GM19438 (cell line): Measurements from ENCODE around the gene VTI1A.
A peak's percentile ranks its signal among the peaks of the same experiment; 100 is the strongest.

Source experiments
- ATAC-seq: cut with Tn5 transposase; IDR thresholded peaks from one replicate; pipeline ENCODE4 v1.9.1; 2021; ENCODE audit warnings: low read depth; ENCODE audit not compliant: unreplicated experiment

The VTI1A gene

DNA sequence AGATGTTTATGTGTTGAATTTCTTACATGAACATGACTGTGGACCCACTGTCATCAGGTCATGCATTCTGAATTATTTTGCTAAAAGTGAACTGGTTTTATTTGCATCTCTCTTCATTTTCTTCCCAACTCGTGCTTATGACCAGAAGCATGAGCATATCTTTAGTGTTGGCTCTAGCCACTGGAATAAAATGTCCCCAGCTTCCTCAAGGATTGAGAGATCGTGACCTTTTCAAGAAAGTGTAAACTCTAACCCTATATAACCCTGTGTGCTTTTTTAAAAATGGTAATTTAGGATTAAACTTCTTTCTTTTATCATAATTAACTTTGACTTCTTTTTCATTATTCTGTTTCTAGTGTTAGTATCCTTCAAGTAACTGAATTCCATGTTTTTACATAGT is 55.5 kb downstream of the VTI1A start:
- no peak for ATAC-seq

GRCh38 chr10:112503643-112504042 is 56.6 kb downstream of the VTI1A start:
- ATAC-seq, result no peak

GRCh38 chr10:112507046-112507445 is 60.0 kb downstream of the VTI1A start:
- no peak for ATAC-seq

DNA sequence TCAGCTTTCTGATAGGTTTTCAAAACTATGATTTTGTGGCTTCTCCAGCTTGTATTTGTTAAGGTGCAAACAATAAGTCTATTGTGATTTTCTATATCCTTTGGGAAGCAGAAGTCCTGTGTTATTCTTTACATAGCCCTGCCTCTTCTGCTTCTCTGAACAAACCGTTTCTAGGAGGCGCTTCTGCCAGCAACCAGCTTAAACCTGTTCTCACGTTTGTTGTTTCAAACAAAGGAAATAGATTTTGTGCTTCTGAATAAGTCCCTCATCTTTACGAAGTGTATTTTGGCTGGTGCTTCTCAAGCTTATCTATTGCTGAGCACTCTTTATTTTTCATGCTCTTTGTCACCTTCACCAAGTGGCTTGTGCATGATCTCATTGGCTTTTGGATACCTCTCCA is 61.0 kb downstream of the VTI1A start:
- ATAC-seq, result no peak

DNA sequence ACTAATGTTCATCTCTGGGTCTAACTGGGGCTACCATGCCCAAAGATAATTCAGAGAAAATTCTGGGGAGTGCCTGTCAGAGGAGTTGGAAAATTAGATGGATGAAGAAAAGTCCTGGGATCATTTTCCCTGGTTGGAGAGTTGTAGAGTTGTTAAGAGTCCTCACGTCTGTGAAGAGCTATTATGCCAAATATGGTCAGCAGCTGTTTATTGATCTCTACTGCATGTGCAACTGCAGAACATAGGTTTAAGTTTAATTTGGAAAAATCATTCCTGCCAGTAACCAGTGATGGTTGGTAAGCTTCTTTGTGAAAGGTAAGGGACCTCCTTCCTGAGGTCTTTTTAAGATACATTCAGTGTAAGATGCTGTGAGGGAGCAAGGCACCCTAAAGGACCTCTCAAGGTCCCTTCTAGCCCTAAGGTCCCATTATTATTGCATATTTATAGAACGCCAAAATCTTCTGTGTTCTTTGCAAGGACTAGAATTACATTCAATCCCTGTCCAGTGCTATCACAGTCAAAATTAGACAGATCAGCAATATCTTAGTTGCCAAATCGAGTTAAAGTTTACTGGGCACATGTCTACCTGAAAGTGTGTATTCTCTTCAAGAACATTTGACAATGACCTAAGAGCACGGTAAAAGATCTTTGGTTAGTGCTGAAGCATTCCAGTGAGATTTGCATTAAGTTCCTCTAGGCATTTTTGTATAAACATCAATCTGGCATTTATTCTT is 62.7 kb downstream of the VTI1A start:
- ATAC-seq, result no peak

DNA sequence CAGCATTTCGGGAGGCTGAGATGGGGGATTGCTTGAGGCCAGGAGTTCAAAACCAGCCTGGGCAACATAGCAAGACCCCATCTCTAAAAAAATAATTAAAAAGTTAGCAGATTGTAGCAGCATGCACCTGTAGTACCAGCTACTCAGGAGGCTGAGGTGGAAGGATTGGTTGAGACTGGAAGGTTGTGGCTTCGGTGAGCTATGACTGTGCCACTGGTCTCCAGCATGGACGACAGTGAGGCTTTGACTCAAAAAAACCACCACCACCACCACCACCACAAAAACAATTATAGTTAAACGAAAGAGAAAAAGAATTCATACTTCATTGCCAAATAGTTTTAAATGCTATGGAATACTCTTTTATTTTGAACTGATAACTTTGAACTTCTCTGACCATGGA is 63.4 kb downstream of the VTI1A start:
- ATAC-seq, result no peak

DNA sequence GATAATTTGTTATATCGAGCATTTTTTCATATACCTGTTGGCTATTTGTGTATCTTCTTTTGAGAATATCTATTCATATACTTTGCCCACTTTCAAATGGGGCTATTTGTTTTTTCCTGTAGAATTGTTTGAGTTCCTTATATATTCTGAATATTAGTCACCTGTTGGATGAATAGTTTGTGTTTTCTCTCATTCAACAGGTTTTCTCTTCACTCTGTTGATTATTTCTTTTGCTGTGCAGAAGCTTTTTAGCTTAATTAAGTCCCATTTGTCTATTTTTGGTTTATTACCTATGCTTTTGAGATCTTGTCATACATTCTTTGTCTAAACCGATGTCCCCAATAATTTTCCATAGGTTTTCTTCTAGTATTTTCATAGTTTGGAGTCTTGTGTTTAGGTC is 65.3 kb downstream of the VTI1A start:
- ATAC-seq, result no peak

GRCh38 chr10:112515126-112515525 is 68.1 kb downstream of the VTI1A start:
- ATAC-seq, result no peak

DNA sequence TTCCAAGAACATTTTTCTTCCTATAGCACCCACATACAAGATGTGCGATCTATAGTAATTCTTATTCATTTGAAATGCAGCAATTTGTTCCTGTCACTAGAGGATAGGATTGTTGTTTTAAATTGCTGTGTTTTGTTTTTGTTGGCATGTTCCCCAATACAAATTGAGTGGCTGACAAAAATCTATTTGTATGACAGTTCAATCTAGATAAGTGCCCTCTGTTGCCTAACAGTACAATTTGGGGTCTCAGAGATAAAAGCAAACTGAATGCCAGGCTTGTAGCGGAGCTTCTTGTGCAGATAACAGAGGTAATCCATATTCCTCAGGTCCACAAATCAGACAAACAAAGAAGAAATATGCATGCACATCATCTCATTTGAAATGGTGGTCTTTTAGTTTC is 68.8 kb downstream of the VTI1A start:
- no peak for ATAC-seq

GRCh38 chr10:112517451-112517862 is 70.4 kb downstream of the VTI1A start:
- no peak for ATAC-seq

GRCh38 chr10:112519133-112519761 is 72.2 kb downstream of the VTI1A start:
- no peak for ATAC-seq

- no peak for ATAC-seq
These were observed 73.9 kb downstream of the VTI1A start for GRCh38 chr10:112520914-112521313.

- ATAC-seq, result no peak
These were observed 77.6 kb downstream of the VTI1A start for GRCh38 chr10:112524641-112525040.

DNA sequence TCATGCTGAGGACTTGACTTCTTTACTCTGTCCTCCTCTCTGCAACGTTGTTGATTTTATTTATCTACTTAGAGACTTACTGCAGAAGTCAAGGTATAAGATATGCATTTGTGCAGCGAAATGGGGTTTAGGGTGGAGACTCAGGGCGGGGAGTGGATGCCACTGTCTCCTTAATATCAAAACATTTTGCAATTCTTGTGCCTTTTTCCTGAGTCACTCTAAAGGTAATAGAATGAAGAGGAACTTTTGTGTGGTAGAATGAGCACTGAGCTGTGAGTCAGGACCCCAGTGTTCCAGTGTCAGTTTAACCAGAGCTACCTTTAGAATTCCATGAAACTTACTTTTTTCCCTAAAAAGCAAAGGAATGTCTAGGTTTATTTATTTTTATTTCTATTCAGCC is 78.2 kb downstream of the VTI1A start:
- no peak for ATAC-seq

DNA sequence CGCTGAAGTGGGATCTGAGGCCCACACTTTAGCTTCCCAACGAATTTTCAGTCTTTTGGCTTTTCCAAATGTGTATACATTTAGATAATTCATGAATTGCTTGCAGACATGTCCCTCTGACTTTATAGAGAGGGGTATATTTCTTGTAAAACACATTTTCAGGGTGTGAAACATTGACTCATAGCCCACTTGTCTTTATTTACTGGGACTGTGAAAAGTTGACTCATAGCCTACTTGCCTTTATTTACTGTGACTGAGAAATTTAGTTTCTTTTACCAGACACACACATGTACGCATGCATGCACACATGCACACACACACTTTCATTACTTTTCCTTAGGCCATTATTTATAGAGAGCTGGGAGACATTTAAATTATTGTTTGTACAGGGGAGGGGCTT is 79.1 kb downstream of the VTI1A start:
- ATAC-seq, result peak; percentile 86

DNA sequence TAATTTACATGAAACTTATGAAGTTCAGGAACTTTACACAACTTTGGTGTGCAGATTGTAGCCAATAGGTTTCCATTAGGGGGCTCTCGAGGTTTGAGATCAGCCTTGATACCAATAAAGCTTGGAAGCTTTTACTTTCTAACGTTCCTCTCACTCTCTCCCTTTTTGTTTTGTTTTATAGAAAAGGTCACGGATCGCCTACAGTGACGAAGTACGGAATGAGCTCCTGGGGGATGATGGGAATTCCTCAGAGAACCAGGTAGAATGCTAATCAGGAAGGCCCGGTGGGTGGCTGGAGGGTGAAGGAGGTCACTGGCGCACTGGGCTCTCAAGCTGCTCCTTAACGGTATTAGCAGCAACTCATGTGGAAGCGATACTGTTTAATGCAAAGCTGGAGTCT is 79.9 kb downstream of the VTI1A start:
- ATAC-seq, result no peak

- ATAC-seq, result no peak
These were observed 81.2 kb downstream of the VTI1A start for GRCh38 chr10:112528235-112528634.

- no peak for ATAC-seq
These were observed 84.4 kb downstream of the VTI1A start for GRCh38 chr10:112531421-112531820.

GRCh38 chr10:112532189-112532588 is 85.2 kb downstream of the VTI1A start:
- peak; percentile 94 for ATAC-seq

DNA sequence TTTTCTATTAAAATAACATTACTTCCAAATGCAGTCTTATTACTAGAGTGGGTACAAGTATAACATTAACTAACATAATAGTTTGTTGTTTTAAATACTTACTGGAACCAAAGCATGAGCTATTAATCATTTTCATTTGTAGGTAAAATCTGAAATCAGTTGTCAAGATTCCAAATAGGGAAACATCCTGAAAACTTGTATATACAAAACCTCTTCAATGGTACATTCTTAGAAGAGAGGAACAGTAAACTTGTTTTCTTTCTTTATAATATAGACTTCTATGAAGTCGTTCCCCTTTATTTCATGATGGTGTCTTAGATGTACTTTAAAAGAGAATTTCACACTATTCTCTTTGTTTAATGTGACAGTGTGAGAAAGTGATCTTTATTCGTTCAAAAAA is 85.9 kb downstream of the VTI1A start:
- no peak for ATAC-seq

GRCh38 chr10:112533916-112534315 is 86.9 kb downstream of the VTI1A start:
- ATAC-seq, result no peak

DNA sequence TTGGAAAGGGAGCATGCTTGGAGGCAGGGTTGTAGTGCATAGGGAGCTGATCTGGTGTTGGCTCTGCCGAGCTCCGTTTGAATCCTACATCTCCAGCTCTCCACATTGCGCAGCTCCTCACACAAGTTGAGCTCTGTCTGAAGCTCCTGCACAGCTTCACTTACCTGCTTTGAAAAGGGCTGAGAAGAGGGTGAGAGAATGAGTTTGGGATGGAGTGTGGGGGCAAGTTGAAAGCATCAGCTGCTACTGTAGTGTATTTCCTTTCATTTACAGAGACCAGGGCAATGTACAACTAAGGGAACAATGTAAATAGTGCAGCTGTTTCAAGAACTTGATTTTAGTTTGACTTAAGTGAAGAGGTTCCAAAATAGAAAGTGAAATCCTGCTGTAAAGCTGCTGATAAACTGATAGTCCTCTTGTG is 88.5 kb downstream of the VTI1A start:
- ATAC-seq, result no peak
